Hepatocyte (in vitro differentiated cells): ENCODE data around the gene TMEM150B. TPM values are rescaled to one million over a fixed set of nuclear protein-coding genes. Genes with fewer than 3 reads are reported as not detected.

Experiments used
- DNase-seq: peaks from one replicate; pipeline ENCODE4 v3.0.0-alpha.2; 2016; ENCODE audit warnings: low spot score
- H2AFZ ChIP-seq: fragments of 200-600 bp; sonication (generic); 2 replicates; pipeline ENCODE4 v1.6.0; 2016; ENCODE audit warnings: antibody characterized with exemption, mild to moderate bottlenecking
- H3K27ac ChIP-seq: fragments of 200-600 bp; sonication (generic); 2 replicates; pipeline ENCODE4 v1.5.1; 2016; ENCODE audit warnings: mild to moderate bottlenecking
- H3K27me3 ChIP-seq: fragments of 200-600 bp; sonication (generic); 2 replicates; pipeline ENCODE4 v1.6.1; 2016
- H3K36me3 ChIP-seq: fragments of 200-600 bp; sonication (generic); replicated peaks from 2 replicates; pipeline ENCODE4 v1.5.1; 2016; ENCODE audit warnings: low read depth; ENCODE audit not compliant: insufficient read depth
- H3K4me1 ChIP-seq: fragments of 200-600 bp; sonication (generic); 2 replicates; pipeline ENCODE4 v1.5.1; 2016; ENCODE audit warnings: mild to moderate bottlenecking, moderate library complexity; ENCODE audit not compliant: insufficient read depth
- H3K4me2 ChIP-seq: fragments of 200-600 bp; sonication (generic); 2 replicates; pipeline ENCODE4 v1.6.0; 2016
- H3K4me3 ChIP-seq: fragments of 200-600 bp; sonication (generic); 2 replicates; pipeline ENCODE4 v1.5.1; 2016; ENCODE audit warnings: mild to moderate bottlenecking
- H3K79me2 ChIP-seq: fragments of 200-600 bp; sonication (generic); 2 replicates; pipeline ENCODE4 v1.6.0; 2017; ENCODE audit warnings: mild to moderate bottlenecking
- H3K9me2 ChIP-seq: fragments of 200-600 bp; sonication (generic); replicated peaks from 2 replicates; pipeline ENCODE4 v1.6.0; 2017; ENCODE audit warnings: mild to moderate bottlenecking; ENCODE audit not compliant: insufficient read depth
- H3K9me3 ChIP-seq: fragments of 200-600 bp; sonication (generic); 2 replicates; pipeline ENCODE4 v1.5.1; 2016; ENCODE audit warnings: low read depth, mild to moderate bottlenecking
- H4K20me1 ChIP-seq: fragments of 200-600 bp; sonication (generic); 2 replicates; pipeline ENCODE4 v1.6.0; 2016; ENCODE audit warnings: mild to moderate bottlenecking; ENCODE audit not compliant: insufficient read depth, poor library complexity, severe bottlenecking
- CTCF ChIP-seq: fragments of 200-600 bp; sonication (generic); IDR thresholded peaks from 2 replicates; pipeline ENCODE4 v1.5.1; 2016; ENCODE audit warnings: antibody characterized with exemption, mild to moderate bottlenecking; ENCODE audit not compliant: poor library complexity
- EZH2 ChIP-seq: fragments of 200-600 bp; sonication (generic); IDR thresholded peaks from 2 replicates; pipeline ENCODE4 v1.6.1; 2016; ENCODE audit warnings: antibody characterized with exemption, mild to moderate bottlenecking, borderline replicate concordance
- EZH2phosphoT487 ChIP-seq: fragments of 200-600 bp; sonication (generic); IDR thresholded peaks from one replicate; pipeline ENCODE4 v1.6.1; 2018; ENCODE audit warnings: antibody characterized with exemption, mild to moderate bottlenecking, low read depth, moderate library complexity; ENCODE audit not compliant: unreplicated experiment, severe bottlenecking
- WGBS: methylation state at CpG from one replicate; pipeline ENCODE4 v1.1.6; 2016; ENCODE audit warnings: low lambda C conversion rate; ENCODE audit errors: missing lambda C conversion rate; 5-methylcytosine and 5-hydroxymethylcytosine counted together
- polyA plus RNA-seq: library from polyadenylated mRNA; unstranded; fragments of >200 nt; fragmentation: Nextera tagmentation; extraction: Ambion mirVana; gene quantifications from 2 replicates; pipeline ENCODE4 v1.2.1, GENCODE V29; 2016
- total RNA-seq: library from RNA; depleted of rRNA; stranded (reverse); fragments of >200 nt; gene quantifications from 2 replicates; pipeline ENCODE4 v1.2.3, GENCODE V29; 2014

The TMEM150B gene
- total and polyA plus RNA-seq, 2 experiments from 2014 or later, result 9.2 to 25.4 TPM

DNA sequence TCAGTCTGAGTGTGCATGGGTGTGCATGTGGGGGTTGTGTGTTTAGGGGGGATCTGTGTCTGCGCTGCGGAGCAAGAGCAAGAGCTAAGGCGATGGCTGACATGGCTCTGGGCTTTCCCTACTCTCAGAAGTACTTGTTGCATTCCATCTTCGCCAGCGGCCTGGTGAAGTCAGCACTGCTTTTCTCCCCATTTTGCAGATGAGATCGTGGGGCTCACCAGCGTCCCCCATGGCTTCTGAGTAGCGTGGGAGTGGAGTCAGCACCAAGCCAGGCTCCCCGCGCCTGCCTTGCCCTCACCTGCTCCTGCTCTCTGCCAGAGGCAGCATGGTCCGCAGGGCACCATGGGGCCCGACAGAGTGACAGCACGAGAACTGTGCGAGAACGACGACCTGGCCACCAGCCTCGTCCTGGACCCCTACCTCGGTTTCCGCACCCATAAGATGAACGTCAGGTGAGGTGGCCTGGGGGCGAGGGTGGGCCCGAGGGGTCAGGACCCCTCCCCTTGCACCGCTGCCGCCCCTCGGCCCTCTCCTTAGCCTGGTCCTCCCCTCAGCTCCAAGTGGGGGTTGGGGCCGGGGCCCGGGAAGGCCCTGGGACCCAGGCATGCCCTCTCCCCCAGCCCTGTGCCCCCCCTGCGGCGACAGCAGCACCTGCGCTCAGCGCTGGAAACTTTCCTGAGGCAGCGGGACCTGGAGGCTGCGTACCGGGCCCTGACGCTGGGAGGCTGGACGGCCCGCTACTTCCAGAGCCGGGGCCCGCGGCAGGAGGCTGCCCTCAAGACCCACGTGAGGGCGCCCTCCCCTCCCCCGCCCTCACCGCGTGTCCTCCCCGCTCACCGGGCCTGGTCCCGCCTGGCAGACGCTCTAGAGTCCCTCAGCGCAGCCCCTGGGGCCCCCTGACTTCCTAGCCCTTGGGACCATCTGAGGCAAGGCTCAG, 16.7 kb upstream of the TMEM150B start:
- Histone ChIP-seq H3K36me3 (no peaks in the 10 kb centered on the region), H3K9me2 (no peaks in the 10 kb centered on the region), H3K4me1 (no peaks in the 10 kb centered on the region), H3K79me2 (peaks cover 16% of the 10 kb centered on the region), H2AFZ (no peak overlapping the region), H3K4me3 (no peak overlapping the region), H3K27me3 (no peaks in the 10 kb centered on the region), H3K27ac (no peak overlapping the region), H4K20me1 (peaks cover 5% of the 10 kb centered on the region), H3K9me3 (no peaks in the 10 kb centered on the region), H3K4me2 (peak overlapping the region; percentile 94)
- DNase-seq, result no peak
- TF ChIP-seq EZH2, result no peak
- TF ChIP-seq EZH2phosphoT487, result no peak
- TF ChIP-seq CTCF, result no peak
- 90% methylated on average over 29 of the region's 50 CpGs for WGBS

GRCh38 chr19:55341171-55341588, 16.0 kb upstream of the TMEM150B start:
- peak overlapping the region; percentile 85 for H3K27ac ChIP-seq
- no peaks in the 10 kb centered on the region for H3K9me2 ChIP-seq
- H3K36me3 ChIP-seq, result no peaks in the 10 kb centered on the region
- peak; percentile 91 for DNase-seq
- peak overlapping the region; percentile 94 for H3K4me2 ChIP-seq
- H4K20me1 ChIP-seq, result peaks cover 5% of the 10 kb centered on the region
- no peaks in the 10 kb centered on the region for H3K27me3 ChIP-seq
- no peaks in the 10 kb centered on the region for H3K9me3 ChIP-seq
- WGBS, result 2% methylated on average over 12 of the region's 15 CpGs
- no peaks in the 10 kb centered on the region for H3K4me1 ChIP-seq
- H3K4me3 ChIP-seq, result peak overlapping the region; percentile 66
- H3K79me2 ChIP-seq, result peaks cover 16% of the 10 kb centered on the region
- H2AFZ ChIP-seq, result no peak overlapping the region
- no peak for TF ChIP-seq EZH2
- no peak for TF ChIP-seq EZH2phosphoT487

GRCh38 chr19:55340784-55341147, 15.6 kb upstream of the TMEM150B start:
- Histone ChIP-seq H3K79me2 (peaks cover 16% of the 10 kb centered on the region), H3K4me2 (peak overlapping the region; percentile 94), H2AFZ (no peak overlapping the region), H3K4me1 (no peaks in the 10 kb centered on the region), H4K20me1 (peaks cover 5% of the 10 kb centered on the region), H3K27me3 (no peaks in the 10 kb centered on the region), H3K9me3 (no peaks in the 10 kb centered on the region), H3K36me3 (no peaks in the 10 kb centered on the region), H3K4me3 (peak overlapping the region; percentile 66), H3K9me2 (no peaks in the 10 kb centered on the region), H3K27ac (peak overlapping the region; percentile 85)
- DNase-seq, result peak; percentile 71
- TF ChIP-seq CTCF (peak; percentile 36), EZH2 (no peak)
- 1% methylated on average over 19 of the region's 24 CpGs for WGBS
